Ovary (tissue), 9 donors: Measurements from ENCODE around the gene ZHX3. TPM values are rescaled to one million over a fixed set of nuclear protein-coding genes. Genes with fewer than 3 reads are reported as not detected.

Source experiments
- DNase-seq, 5 donors: peaks; one replicate each; pipeline ENCODE4 v3.0.0-alpha.2; 2019 to 2020
- H3K27ac ChIP-seq, 2 donors: fragments of 200-600 bp; one replicate each; pipeline versions ENCODE4 v1.5.1 to v1.8.0; 2019 to 2022
- H3K27me3 ChIP-seq: fragments of 200-600 bp; one replicate; pipeline ENCODE4 v1.8.0; 2022
- H3K36me3 ChIP-seq: fragments of 200-600 bp; sonication (generic); one replicate; pipeline ENCODE4 v1.5.1; 2019
- H3K4me1 ChIP-seq: one replicate; pipeline ENCODE4 v1.8.1; 2013; ENCODE audit warnings: mild to moderate bottlenecking, moderate library complexity; ENCODE audit not compliant: insufficient read depth
- H3K4me3 ChIP-seq: fragments of 200-600 bp; sonication (generic); one replicate; pipeline ENCODE4 v1.5.1; 2017
- H3K9me3 ChIP-seq, 2 donors: fragments of 200-600 bp in 1 of 2; sonication (generic) in 1 of 2; one replicate each; pipeline versions ENCODE4 v1.5.1 to v1.8.1; 2013 to 2019; ENCODE audit warnings: mild to moderate bottlenecking in 1 of 2, moderate library complexity in 1 of 2
- CTCF ChIP-seq, 3 donors: fragments of 450-650 bp in 2 of 3; fragments of 200-600 bp in 1 of 3; IDR thresholded peaks; one replicate each; pipeline versions ENCODE4 v1.5.1 to v1.8.0; 2016 to 2022; ENCODE audit warnings: antibody characterized with exemption in 3 of 3, mild to moderate bottlenecking in 1 of 3
- EP300 ChIP-seq: sonication (generic); formaldehyde crosslinking; IDR thresholded peaks from one replicate; pipeline ENCODE4 v1.6.1; 2017; ENCODE audit warnings: antibody characterized with exemption
- POLR2A ChIP-seq: fragments of 450-650 bp; IDR thresholded peaks from one replicate; pipeline ENCODE4 v1.6.1; 2017; ENCODE audit warnings: antibody characterized with exemption, mild to moderate bottlenecking, moderate library complexity
- WGBS, 3 donors: extraction: QIAGEN DNeasy Blood & Tissue Kit in 1 of 3; methylation state at CpG; one replicate each; pipeline versions ENCODE4 v1.1.5 to v1.1.7; 2013 to 2017; 5-methylcytosine and 5-hydroxymethylcytosine counted together
- intact Hi-C, 4 donors: fragments of 100-400 bp; cut with DNase I; formaldehyde crosslinking; loops; one replicate each; pipeline versions ENCODE4 v1.11.0 to v1.15.1; 2022 to 2023
- polyA plus RNA-seq, 2 donors: library from polyadenylated mRNA; stranded (reverse); fragments of 200-250 nt in 1 of 2; fragments of 350-450 nt in 1 of 2; fragmentation: Illumina TruSeq in 1 of 2; extraction: RNeasy Lipid Tissue Mini Kit (QIAGEN cat#74804) in 1 of 2; gene quantifications; one replicate each; pipeline ENCODE4 v1.2.3, GENCODE V29; 2013 to 2014
- total RNA-seq, 7 donors: library from RNA; depleted of rRNA in 2 of 7; stranded (reverse); fragments of >200 nt in 2 of 7; fragmentation: NEBNext Ultra II Directional in 3 of 7; extraction: Animal tissue kit (Norgen Biotek cat#: 25700) in 3 of 7; gene quantifications; one replicate each; pipeline versions ENCODE4 v1.1.0 to v1.2.4, GENCODE V29; 2016 to 2023
- donor health status: DM: no; HTN: no; CAD: no; lungs with moderate emphysema.
- donor health status: DM: no; HTN: no; CAD: no.
- donor health status: Bipolar disorder and iron deficiency.
- donor health status: DM: yes; HTN: yes; CAD: no.
- donor health status: DM: no; HTN: no; CAD: no.
- donor health status: DM: yes; HTN: yes; CAD: no.

ZHX3 gene
- total and polyA plus RNA-seq, 9 donors, result 17.5 to 72.0 (median 39.6) TPM

- H3K27ac ChIP-seq, result no peak overlapping the region
- no peaks in the 10 kb centered on the region for H3K36me3 ChIP-seq
- TF ChIP-seq POLR2A (no peak), EP300 (no peak), CTCF (IDR thresholded peaks at IDR 0.05) (no peak)
- no peaks in the 10 kb centered on the region for H3K27me3 ChIP-seq
- no peak overlapping the region for H3K4me3 ChIP-seq
- WGBS, 3 donors, result 80 to 87% (median 81%) methylated on average over 9 of the region's 9 CpGs
- H3K4me1 ChIP-seq, result peaks cover 3% of the 10 kb centered on the region
- H3K9me3 ChIP-seq, result no peaks in the 10 kb centered on the region
- intact Hi-C loops, result loop anchor here in 1 of 4 donors (10.0 kb wide), 1 partner anchor 337 kb away; no protein-coding TSS in a partner anchor
- DNase-seq, result no peak
Observed at GRCh38 chr20:41358230-41358629, 40.7 kb upstream of the ZHX3 start.

GRCh38 chr20:41357424-41358163 is 40.1 kb upstream of the ZHX3 start:
- peaks cover 2% of the 10 kb centered on the region for H3K4me1 ChIP-seq
- no peaks in the 10 kb centered on the region for H3K27me3 ChIP-seq
- H3K4me3 ChIP-seq, result no peak overlapping the region
- intact Hi-C loops, result loop anchor here in 1 of 4 donors (10.0 kb wide), 1 partner anchor 337 kb away; no protein-coding TSS in a partner anchor
- H3K36me3 ChIP-seq, result no peaks in the 10 kb centered on the region
- DNase-seq, result no peak
- no peaks in the 10 kb centered on the region for H3K9me3 ChIP-seq
- WGBS, 3 donors, result 87 to 89% (median 88%) methylated on average over 11 of the region's 11 CpGs
- TF ChIP-seq EP300 (no peak), POLR2A (no peak), CTCF (IDR thresholded peaks at IDR 0.05) (no peak)
- H3K27ac ChIP-seq, result no peak overlapping the region

- intact Hi-C loops, result loop anchor here in 1 of 4 donors (10.0 kb wide), 1 partner anchor 338 kb away; no protein-coding TSS in a partner anchor
- Histone ChIP-seq H3K27ac (no peak overlapping the region), H3K27me3 (no peaks in the 10 kb centered on the region), H3K4me3 (no peak overlapping the region), H3K4me1 (peaks cover 2% of the 10 kb centered on the region), H3K9me3 (no peaks in the 10 kb centered on the region), H3K36me3 (no peaks in the 10 kb centered on the region)
- no peak for TF ChIP-seq POLR2A
- TF ChIP-seq CTCF (IDR thresholded peaks at IDR 0.05), result no peak
- TF ChIP-seq EP300, result no peak
- WGBS, 3 donors, result 79 to 84% (median 83%) methylated on average over 13 of the region's 13 CpGs
- no peak for DNase-seq
Observed at GRCh38 chr20:41356951-41357350, 39.4 kb upstream of the ZHX3 start.

GRCh38 chr20:41355598-41356203 is 38.2 kb upstream of the ZHX3 start:
- no peaks in the 10 kb centered on the region for H3K27me3 ChIP-seq
- no peaks in the 10 kb centered on the region for H3K9me3 ChIP-seq
- 92 to 95% (median 92%) methylated on average over 7 of the region's 7 CpGs for WGBS, 3 donors
- no peak overlapping the region for H3K27ac ChIP-seq
- H3K36me3 ChIP-seq, result no peaks in the 10 kb centered on the region
- DNase-seq, result no peak
- no peaks in the 10 kb centered on the region for H3K4me1 ChIP-seq
- intact Hi-C loops, result loop anchor here in 1 of 4 donors (10.0 kb wide), 1 partner anchor 339 kb away; no protein-coding TSS in a partner anchor
- no peak for TF ChIP-seq EP300
- no peak for TF ChIP-seq CTCF (IDR thresholded peaks at IDR 0.05)
- TF ChIP-seq POLR2A, result no peak
- H3K4me3 ChIP-seq, result no peak overlapping the region
